Adipocyte (in vitro differentiated cells): ENCODE results near the gene RBM17.
"Not testable (repeated sequence)": the region's sequence is repeated elsewhere in the genome, so short reads cannot be mapped to it uniquely, and the experiment has no call there.

ENCODE experiments used
- DNase-seq: peaks from one replicate; pipeline ENCODE4 v3.0.0-alpha.2; 2015; ENCODE audit warnings: low read depth
- H3K27me3 ChIP-seq: replicated peaks from 2 replicates; pipeline ENCODE4 v1.7.0; 2013; ENCODE audit warnings: mild to moderate bottlenecking, low read length, moderate library complexity; ENCODE audit not compliant: control insufficient read depth, insufficient read depth
- H3K36me3 ChIP-seq: 2 replicates; pipeline ENCODE4 v1.7.0; 2013; ENCODE audit warnings: low read length, mild to moderate bottlenecking, moderate library complexity; ENCODE audit not compliant: control insufficient read depth, insufficient read depth, severe bottlenecking
- H3K4me1 ChIP-seq: 2 replicates; pipeline ENCODE4 v1.7.0; 2013; ENCODE audit warnings: mild to moderate bottlenecking, low read length, moderate library complexity; ENCODE audit not compliant: control insufficient read depth, insufficient read depth
- H3K4me3 ChIP-seq: 2 replicates; pipeline ENCODE4 v1.7.0; 2013; ENCODE audit warnings: mild to moderate bottlenecking, low read length, moderate library complexity
- H3K9ac ChIP-seq: 2 replicates; pipeline ENCODE4 v1.7.0; 2013; ENCODE audit warnings: mild to moderate bottlenecking, low read length, moderate library complexity
- H3K9me3 ChIP-seq: 2 replicates; pipeline ENCODE4 v1.7.0; 2013; ENCODE audit warnings: mild to moderate bottlenecking, low read length, moderate library complexity; ENCODE audit not compliant: control insufficient read depth

The RBM17 gene

GRCh38 chr10:6088721-6089333, at the start of gene RBM17:
TSS of gene RBM17 (plus strand) at chr10:6089034. CDS start at chr10:6097066, 8,032 bp downstream.
- H3K4me3 ChIP-seq, result peak within 1 kb of the TSS; percentile 98
- peak; percentile 96 for DNase-seq
- peaks cover 38% of the 10 kb centered on the region for H3K4me1 ChIP-seq
- peak within 1 kb of the TSS; percentile 97 for H3K9ac ChIP-seq
- H3K36me3 ChIP-seq, result no peaks in the 10 kb centered on the region
- no peaks in the 10 kb centered on the region for H3K27me3 ChIP-seq
- no peaks in the 10 kb centered on the region for H3K9me3 ChIP-seq

- DNase-seq, result no peak
- H3K4me1 ChIP-seq, result peaks cover under 1% of the 10 kb centered on the region
- H3K4me3 ChIP-seq, result no peak overlapping the region
- H3K36me3 ChIP-seq, result no peaks in the 10 kb centered on the region
- peaks cover 8% of the 10 kb centered on the region for H3K27me3 ChIP-seq
- peaks cover 10% of the 10 kb centered on the region for H3K9me3 ChIP-seq
- no peak overlapping the region for H3K9ac ChIP-seq
These were observed 49.1 kb upstream of the RBM17 start for GRCh38 chr10:6039711-6040110.

- peaks cover 10% of the 10 kb centered on the region for H3K9me3 ChIP-seq
These were observed 48.6 kb upstream of the RBM17 start for GRCh38 chr10:6040205-6040604.

GRCh38 chr10:6043377-6043776, 45.5 kb upstream of the RBM17 start:
- H3K4me3 ChIP-seq, DNase-seq, H3K9ac ChIP-seq, H3K36me3 ChIP-seq, H3K4me1 ChIP-seq, H3K9me3 ChIP-seq: not testable (repeated sequence)
- peaks cover 26% of the 10 kb centered on the region for H3K27me3 ChIP-seq

More at GRCh38 chr10:6040205-6040604, 48.6 kb upstream of the RBM17 start:
- Histone ChIP-seq H3K36me3 (no peaks in the 10 kb centered on the region), H3K4me1 (no peaks in the 10 kb centered on the region), H3K4me3 (no peak overlapping the region), H3K9ac (no peak overlapping the region), H3K27me3 (peaks cover 11% of the 10 kb centered on the region)
- DNase-seq, result no peak

GRCh38 chr10:6044060-6044459, 44.8 kb upstream of the RBM17 start:
- Histone ChIP-seq H3K36me3 (no peaks in the 10 kb centered on the region), H3K27me3 (peaks cover 26% of the 10 kb centered on the region), H3K4me1 (no peaks in the 10 kb centered on the region), H3K4me3 (no peak overlapping the region), H3K9ac (no peak overlapping the region), H3K9me3 (peaks cover 7% of the 10 kb centered on the region)
- no peak for DNase-seq

GRCh38 chr10:6044751-6045313, 44.0 kb upstream of the RBM17 start:
- no peak overlapping the region for H3K9ac ChIP-seq
- no peaks in the 10 kb centered on the region for H3K36me3 ChIP-seq
- no peak for DNase-seq
- H3K9me3 ChIP-seq, result no peaks in the 10 kb centered on the region
- no peaks in the 10 kb centered on the region for H3K4me1 ChIP-seq
- no peak overlapping the region for H3K4me3 ChIP-seq
- H3K27me3 ChIP-seq, result peaks cover 26% of the 10 kb centered on the region

- H3K36me3 ChIP-seq, result no peaks in the 10 kb centered on the region
- H3K9me3 ChIP-seq, result no peaks in the 10 kb centered on the region
- H3K4me3 ChIP-seq, result no peak overlapping the region
- peaks cover 26% of the 10 kb centered on the region for H3K27me3 ChIP-seq
- DNase-seq, result no peak
- no peaks in the 10 kb centered on the region for H3K4me1 ChIP-seq
- no peak overlapping the region for H3K9ac ChIP-seq
These were observed 43.5 kb upstream of the RBM17 start for GRCh38 chr10:6045314-6045848.

GRCh38 chr10:6045878-6046772, 42.7 kb upstream of the RBM17 start:
- Histone ChIP-seq H3K9ac (no peak overlapping the region), H3K36me3 (no peaks in the 10 kb centered on the region), H3K4me1 (peaks cover 3% of the 10 kb centered on the region), H3K4me3 (no peak overlapping the region), H3K9me3 (no peaks in the 10 kb centered on the region), H3K27me3 (peaks cover 26% of the 10 kb centered on the region)
- no peak for DNase-seq

- DNase-seq, result no peak
- H3K9me3 ChIP-seq, result no peaks in the 10 kb centered on the region
- no peaks in the 10 kb centered on the region for H3K36me3 ChIP-seq
- peaks cover 4% of the 10 kb centered on the region for H3K4me1 ChIP-seq
- no peak overlapping the region for H3K9ac ChIP-seq
- peaks cover 26% of the 10 kb centered on the region for H3K27me3 ChIP-seq
- H3K4me3 ChIP-seq, result no peak overlapping the region
These were observed 41.8 kb upstream of the RBM17 start for GRCh38 chr10:6046773-6047611.

- Histone ChIP-seq H3K4me3 (no peak overlapping the region), H3K36me3 (no peaks in the 10 kb centered on the region), H3K9ac (no peak overlapping the region), H3K27me3 (peaks cover 26% of the 10 kb centered on the region), H3K9me3 (no peaks in the 10 kb centered on the region), H3K4me1 (peaks cover 4% of the 10 kb centered on the region)
- DNase-seq, result no peak
These were observed 41.0 kb upstream of the RBM17 start for GRCh38 chr10:6047847-6048246.
